Transverse colon (tissue), 4 donors: ENCODE results near the gene IL18RAP. TPM values are rescaled to one million over a fixed set of nuclear protein-coding genes. Genes with fewer than 3 reads are reported as not detected.
A peak's percentile ranks its signal among the peaks of the same experiment; 100 is the strongest.

Experiments
- DNase-seq: peaks from one replicate; pipeline ENCODE4 v3.0.0-alpha.2; 2019
- H3K27ac ChIP-seq, 4 donors: fragments of 200-600 bp; sonication (generic); 2 replicates each; pipeline ENCODE4 v1.5.1; 2016 to 2018; ENCODE audit warnings: inconsistent platforms in 4 of 4
- H3K27me3 ChIP-seq: fragments of 200-600 bp; sonication (generic); 2 replicates; pipeline ENCODE4 v1.5.1; 2017; ENCODE audit warnings: inconsistent platforms
- H3K36me3 ChIP-seq, 4 donors: fragments of 200-600 bp; sonication (generic); 2 replicates each; pipeline ENCODE4 v1.5.1; 2017 to 2019; ENCODE audit warnings: inconsistent platforms in 4 of 4
- H3K4me1 ChIP-seq, 4 donors: fragments of 200-600 bp; sonication (generic); 2 replicates each; pipeline ENCODE4 v1.5.1; 2017 to 2020; ENCODE audit warnings: inconsistent platforms in 4 of 4
- H3K4me3 ChIP-seq, 4 donors: fragments of 200-600 bp; sonication (generic); 1 replicate in 1 of 4; 2 replicates in 3 of 4; pipeline versions ENCODE4 v1.5.1 to v1.6.1; 2017 to 2019; ENCODE audit warnings: inconsistent platforms in 4 of 4
- H3K9me3 ChIP-seq, 2 donors: fragments of 200-600 bp; sonication (generic); 2 replicates each; pipeline ENCODE4 v1.5.1; 2017 to 2019; ENCODE audit warnings: inconsistent platforms in 2 of 2
- EP300 ChIP-seq: sonication (generic); formaldehyde crosslinking; IDR thresholded peaks from one replicate; pipeline ENCODE4 v1.6.1; 2017; ENCODE audit warnings: antibody characterized with exemption, low read depth
- POLR2A ChIP-seq: fragments of 450-650 bp; IDR thresholded peaks from one replicate; pipeline ENCODE4 v1.6.1; 2016; ENCODE audit warnings: antibody characterized with exemption, mild to moderate bottlenecking, moderate library complexity
- POLR2AphosphoS5 ChIP-seq, 3 donors: sonication (generic); formaldehyde crosslinking; IDR thresholded peaks; one replicate each; pipeline ENCODE4 v1.6.1; 2016; ENCODE audit warnings: antibody characterized with exemption in 3 of 3
- WGBS, 2 donors: methylation state at CpG; one replicate each; pipeline ENCODE4 v1.1.5; 2018; ENCODE audit warnings: low coverage in 1 of 2; 5-methylcytosine and 5-hydroxymethylcytosine counted together
- in situ Hi-C, 4 donors: fragments of 200-750 bp; cut with MboI; loops; one replicate each; pipeline versions ENCODE4 v1.15.0 to v1.15.1; 2017; ENCODE audit warnings: low sequenced_read_pairs in 3 of 4, low pct_ligation_motif_present in 1 of 4, low pct_unique_long_range_greater_than_20kb in 1 of 4
- intact Hi-C: fragments of 100-400 bp; cut with DNase I; formaldehyde crosslinking; loops from one replicate; pipeline ENCODE4 v1.15.1; 2023; ENCODE audit warnings: low total_unique reads
- small RNA-seq, 4 donors: library from RNA; depleted of rRNA; stranded (forward); fragments of <200 nt; gene quantifications; one replicate each; pipeline ENCODE3, GENCODE V24; 2016
- total RNA-seq, 4 donors: library from RNA; depleted of rRNA; stranded (reverse); fragments of >200 nt; gene quantifications; one replicate each; pipeline ENCODE4 v1.1.0, GENCODE V29; 2016
- TF ChIP-seq, protein P1 (sequence below), 5 experiments: fragments of 200-600 bp in 3 of 5; fragments of 450-650 bp in 2 of 5; sonication (generic) in 3 of 5; IDR thresholded peaks; 1 replicate in 2 of 5; 2 replicates in 3 of 5; pipeline ENCODE4 v1.5.1; 2016 to 2017; ENCODE audit warnings: antibody characterized with exemption in 5 of 5, inconsistent platforms in 3 of 5, mild to moderate bottlenecking in 2 of 5, moderate library complexity in 1 of 5

Gene IL18RAP
- total RNA-seq, 4 donors from 2014 or later = 3.3 to 12.1 (median 9.0) TPM; not detected in 1

- H3K27ac ChIP-seq = no peak overlapping the region
- peaks cover 0 to 3% of the 10 kb centered on the region in 2 donors for H3K9me3 ChIP-seq
- in situ Hi-C loops (no loop called here), intact Hi-C loops (no loop called here)
- 77 to 84% methylated on average over 2 of the region's 2 CpGs for WGBS, 2 donors
- H3K4me3 ChIP-seq = no peak overlapping the region
- no peaks in the 10 kb centered on the region for H3K27me3 ChIP-seq
- no peak for TF ChIP-seq POLR2AphosphoS5 (IDR thresholded peaks at IDR 0.05)
- TF ChIP-seq, protein P1, sequence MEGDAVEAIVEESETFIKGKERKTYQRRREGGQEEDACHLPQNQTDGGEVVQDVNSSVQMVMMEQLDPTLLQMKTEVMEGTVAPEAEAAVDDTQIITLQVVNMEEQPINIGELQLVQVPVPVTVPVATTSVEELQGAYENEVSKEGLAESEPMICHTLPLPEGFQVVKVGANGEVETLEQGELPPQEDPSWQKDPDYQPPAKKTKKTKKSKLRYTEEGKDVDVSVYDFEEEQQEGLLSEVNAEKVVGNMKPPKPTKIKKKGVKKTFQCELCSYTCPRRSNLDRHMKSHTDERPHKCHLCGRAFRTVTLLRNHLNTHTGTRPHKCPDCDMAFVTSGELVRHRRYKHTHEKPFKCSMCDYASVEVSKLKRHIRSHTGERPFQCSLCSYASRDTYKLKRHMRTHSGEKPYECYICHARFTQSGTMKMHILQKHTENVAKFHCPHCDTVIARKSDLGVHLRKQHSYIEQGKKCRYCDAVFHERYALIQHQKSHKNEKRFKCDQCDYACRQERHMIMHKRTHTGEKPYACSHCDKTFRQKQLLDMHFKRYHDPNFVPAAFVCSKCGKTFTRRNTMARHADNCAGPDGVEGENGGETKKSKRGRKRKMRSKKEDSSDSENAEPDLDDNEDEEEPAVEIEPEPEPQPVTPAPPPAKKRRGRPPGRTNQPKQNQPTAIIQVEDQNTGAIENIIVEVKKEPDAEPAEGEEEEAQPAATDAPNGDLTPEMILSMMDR (IDR thresholded peaks at IDR 0.05) = no peak
- no peak for TF ChIP-seq EP300
- no peak for TF ChIP-seq POLR2A
- DNase-seq = no peak
- H3K4me1 ChIP-seq = peaks cover 0 to 9% (median 2%) of the 10 kb centered on the region in 4 donors
- no peaks in the 10 kb centered on the region for H3K36me3 ChIP-seq
Measured at GRCh38 chr2:102498414-102498813, 75.5 kb downstream of the IL18RAP start.

- in situ Hi-C loops = no loop called here
- H3K27ac ChIP-seq = peak overlapping the region in 1 of 4 donors; percentile 0
- peaks cover 0 to 3% of the 10 kb centered on the region in 2 donors for H3K9me3 ChIP-seq
- DNase-seq = no peak
- H3K27me3 ChIP-seq = no peaks in the 10 kb centered on the region
- no peak overlapping the region for H3K4me3 ChIP-seq
- peaks cover 0 to 10% (median 3%) of the 10 kb centered on the region in 4 donors for H3K4me1 ChIP-seq
- no peaks in the 10 kb centered on the region for H3K36me3 ChIP-seq
- intact Hi-C loops = no loop called here
- TF ChIP-seq POLR2AphosphoS5 (IDR thresholded peaks at IDR 0.05) = no peak
- TF ChIP-seq EP300 = no peak
- TF ChIP-seq, protein P1 (IDR thresholded peaks at IDR 0.05) = no peak
- TF ChIP-seq POLR2A = no peak
- WGBS, 2 donors = 61 to 70% methylated on average over 1 of the region's 1 CpG
Measured at GRCh38 chr2:102499558-102499957, 76.6 kb downstream of the IL18RAP start.

Small RNA genes within 50 kb of the gene (small RNA-seq; reads per million reads assigned to genes)
- 0 to 0.14 (median 0) reads per million in 4 donors for gene MIR4772

Other genes with a start within 250 kb of the IL18RAP start
- gene IL1RL2, start 236.1 kb upstream of the IL18RAP start, total RNA-seq = 1 to 10 TPM in 2 of 4 donors, not detected in 2; 1.5 to 1.9 TPM
- 10 to 100 TPM in 2 of 4 donors, 1 to 10 TPM in 1, under 1 TPM in 1; 0.40 to 57.2 (median 11.7) TPM for gene IL1RL1, start 111.6 kb upstream of the IL18RAP start, total RNA-seq
- 1 to 10 TPM in 3 of 4 donors, under 1 TPM in 1; 0.75 to 6.0 (median 2.8) TPM for gene IL18R1, start 67.4 kb upstream of the IL18RAP start, total RNA-seq
- gene SLC9A4, start 50.1 kb downstream of the IL18RAP start, total RNA-seq = not detected
- gene SLC9A2, start 196.4 kb downstream of the IL18RAP start, total RNA-seq = 100 to 1,000 TPM in 1 of 4 donors, 10 to 100 TPM in 3; 61.7 to 151 (median 80.6) TPM